NB4 (cell line): ENCODE measurements around the gene WDR81.

Source experiments
- CTCF ChIP-seq: IDR thresholded peaks from one replicate; pipeline ENCODE4 v1.5.1; 2012; ENCODE audit warnings: low read depth, low read length
- MAX ChIP-seq: IDR thresholded peaks from 2 replicates; pipeline ENCODE4 v1.6.1; 2011; ENCODE audit warnings: low read depth, low read length
- POLR2A ChIP-seq: IDR thresholded peaks from 2 replicates; pipeline ENCODE4 v1.6.1; 2011; ENCODE audit warnings: mild to moderate bottlenecking; ENCODE audit not compliant: insufficient read length; ENCODE audit errors: extremely low read depth

- TF ChIP-seq CTCF (no peak), MAX (no peak), POLR2A (no peak)
Measured at GRCh38 chr17:1773696-1774181, 49.2 kb downstream of the WDR81 start.
